GM10248 (cell line): ENCODE data around the gene ETS1.

Experiments
- CTCF ChIA-PET: fragments of 300-600 bp; sonication (Branson Sonifier 250); formaldehyde crosslinking; extraction: SDS; loops from one replicate; lab custom pipeline; 2021; ENCODE audit warnings: antibody characterized with exemption; lab: Yijun Ruan, JAX
- POLR2A ChIA-PET: fragments of 350-650 bp; sonication (Branson Sonifier 250); formaldehyde crosslinking; extraction: SDS; loops from one replicate; lab custom pipeline; 2020; ENCODE audit warnings: antibody characterized with exemption; lab: Yijun Ruan, JAX
- DNase-seq: peaks from one replicate; pipeline ENCODE4 v3.0.0; 2012; ENCODE audit errors: extremely low spot score
- TF ChIP-seq, protein P1 (sequence below): IDR thresholded peaks from 2 replicates; pipeline ENCODE4 v1.5.1; 2012; ENCODE audit warnings: mild to moderate bottlenecking, low read depth; ENCODE audit errors: extremely low read depth, missing control alignments, control extremely low read depth

ETS1 gene

DNA sequence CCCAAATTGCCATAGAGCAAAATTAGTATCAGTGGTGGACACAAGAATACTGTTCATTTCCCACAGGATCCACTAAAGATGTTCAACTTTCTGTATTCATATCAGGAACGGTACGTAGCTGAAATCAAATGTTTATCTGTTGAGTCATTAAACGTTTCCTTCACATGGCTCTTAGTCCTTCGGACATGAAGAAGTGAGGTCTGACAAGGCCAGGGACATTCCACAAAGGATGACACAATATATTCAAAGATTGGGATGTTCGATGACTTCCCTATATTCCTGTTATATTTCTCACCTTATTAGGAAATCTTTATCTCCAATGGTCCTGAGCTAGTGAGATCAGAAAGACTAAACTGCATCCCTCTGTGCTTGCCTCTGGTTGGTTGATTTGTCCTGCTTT is 129.0 kb downstream of the ETS1 start:
- no peak for DNase-seq
- ChIA-PET CTCF (interaction anchor here (0.9 to 1.4 kb wide), 4 partner anchors 11 to 171 kb away, joined by 3 to 4 read pairs (median 4); no protein-coding TSS in a partner anchor), POLR2A (no interaction called here)
- TF ChIP-seq, protein P1, sequence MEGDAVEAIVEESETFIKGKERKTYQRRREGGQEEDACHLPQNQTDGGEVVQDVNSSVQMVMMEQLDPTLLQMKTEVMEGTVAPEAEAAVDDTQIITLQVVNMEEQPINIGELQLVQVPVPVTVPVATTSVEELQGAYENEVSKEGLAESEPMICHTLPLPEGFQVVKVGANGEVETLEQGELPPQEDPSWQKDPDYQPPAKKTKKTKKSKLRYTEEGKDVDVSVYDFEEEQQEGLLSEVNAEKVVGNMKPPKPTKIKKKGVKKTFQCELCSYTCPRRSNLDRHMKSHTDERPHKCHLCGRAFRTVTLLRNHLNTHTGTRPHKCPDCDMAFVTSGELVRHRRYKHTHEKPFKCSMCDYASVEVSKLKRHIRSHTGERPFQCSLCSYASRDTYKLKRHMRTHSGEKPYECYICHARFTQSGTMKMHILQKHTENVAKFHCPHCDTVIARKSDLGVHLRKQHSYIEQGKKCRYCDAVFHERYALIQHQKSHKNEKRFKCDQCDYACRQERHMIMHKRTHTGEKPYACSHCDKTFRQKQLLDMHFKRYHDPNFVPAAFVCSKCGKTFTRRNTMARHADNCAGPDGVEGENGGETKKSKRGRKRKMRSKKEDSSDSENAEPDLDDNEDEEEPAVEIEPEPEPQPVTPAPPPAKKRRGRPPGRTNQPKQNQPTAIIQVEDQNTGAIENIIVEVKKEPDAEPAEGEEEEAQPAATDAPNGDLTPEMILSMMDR: no peak

DNA sequence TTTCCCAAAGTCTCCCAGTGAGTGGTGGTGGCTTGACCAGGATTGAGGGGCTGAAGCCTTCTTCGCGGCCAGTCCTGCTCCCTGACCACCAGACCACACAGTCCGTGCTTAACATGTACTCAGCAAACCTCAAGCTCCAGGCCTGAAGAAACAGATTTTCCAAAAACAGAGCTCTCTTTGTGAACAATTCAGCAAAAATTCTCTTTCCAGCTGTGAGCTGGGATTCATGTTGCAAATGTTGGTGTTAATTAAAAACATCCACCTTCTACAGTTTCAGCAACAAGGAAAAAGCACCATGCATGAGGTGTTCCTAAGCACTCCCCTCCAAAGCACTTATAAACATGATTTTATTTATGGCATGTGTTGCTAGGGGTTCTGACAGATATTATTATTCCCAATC is 129.5 kb downstream of the ETS1 start:
- POLR2A ChIA-PET: no interaction called here
- TF ChIP-seq, protein P1: no peak
- CTCF ChIA-PET: interaction anchor here (0.9 to 1.5 kb wide), 5 partner anchors 10 to 172 kb away, joined by 3 to 4 read pairs (median 3); no protein-coding TSS in a partner anchor
- no peak for DNase-seq

DNA sequence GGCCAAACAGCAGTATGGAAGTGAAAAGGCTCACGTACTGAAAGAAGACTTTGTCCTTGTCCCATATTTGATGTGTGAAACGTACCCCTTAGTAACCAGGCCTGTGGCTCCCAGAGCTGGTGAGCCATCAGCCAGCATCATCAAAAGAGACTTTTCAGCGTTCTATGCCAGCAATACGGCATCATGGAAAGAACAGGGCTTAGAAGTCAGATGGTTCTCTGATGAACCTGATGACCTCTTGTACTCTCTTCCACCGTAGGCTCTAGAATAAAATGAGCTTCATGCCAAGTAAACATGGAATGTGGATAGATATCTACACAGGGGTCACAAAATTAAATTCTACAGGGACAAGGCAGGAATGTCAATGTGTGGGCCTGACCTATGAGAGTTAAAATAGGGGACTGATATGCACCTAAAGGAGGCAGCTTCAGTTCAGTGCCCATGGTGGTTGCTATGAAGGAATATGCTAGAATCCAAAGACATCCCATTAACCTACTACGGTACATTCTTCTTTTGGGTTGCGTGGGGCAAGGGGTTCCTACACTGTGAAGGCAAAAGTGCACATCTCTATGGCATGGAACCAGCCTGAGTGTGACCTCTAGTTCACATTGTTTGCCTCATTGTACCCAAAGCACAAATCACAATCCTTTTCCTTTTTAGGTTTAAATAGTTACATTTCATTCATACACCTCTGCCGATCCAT is 130.6 kb downstream of the ETS1 start:
- CTCF ChIA-PET: interaction anchor here (0.9 to 1.5 kb wide), 5 partner anchors 9 to 167 kb away, joined by 3 to 4 read pairs (median 3); no protein-coding TSS in a partner anchor
- POLR2A ChIA-PET: no interaction called here
- TF ChIP-seq, protein P1: no peak
- DNase-seq: no peak

DNA sequence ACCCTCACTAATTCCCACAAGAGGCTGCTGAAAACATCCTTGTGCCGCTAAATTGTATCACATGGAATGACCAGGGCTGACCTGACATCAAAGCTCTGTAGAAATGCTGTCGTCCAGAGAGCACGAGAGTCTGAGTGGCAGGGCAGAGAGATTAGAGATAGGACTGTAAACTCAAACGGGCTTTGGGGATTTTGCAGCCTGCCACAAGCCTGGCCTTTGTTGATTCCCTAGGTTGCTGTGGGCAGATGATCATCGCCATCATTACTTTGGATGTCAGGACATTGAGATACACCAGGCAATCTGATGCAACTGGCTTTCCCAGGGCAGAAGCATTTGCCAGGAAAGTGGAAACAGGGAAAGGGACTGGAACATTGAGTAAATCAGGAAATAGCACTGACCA is 131.6 kb downstream of the ETS1 start:
- DNase-seq: no peak
- CTCF ChIA-PET: interaction anchor here (0.9 kb wide), 1 partner anchor 165 kb away, joined by 4 read pairs; no protein-coding TSS in a partner anchor
- TF ChIP-seq, protein P1: no peak
- POLR2A ChIA-PET: no interaction called here

DNA sequence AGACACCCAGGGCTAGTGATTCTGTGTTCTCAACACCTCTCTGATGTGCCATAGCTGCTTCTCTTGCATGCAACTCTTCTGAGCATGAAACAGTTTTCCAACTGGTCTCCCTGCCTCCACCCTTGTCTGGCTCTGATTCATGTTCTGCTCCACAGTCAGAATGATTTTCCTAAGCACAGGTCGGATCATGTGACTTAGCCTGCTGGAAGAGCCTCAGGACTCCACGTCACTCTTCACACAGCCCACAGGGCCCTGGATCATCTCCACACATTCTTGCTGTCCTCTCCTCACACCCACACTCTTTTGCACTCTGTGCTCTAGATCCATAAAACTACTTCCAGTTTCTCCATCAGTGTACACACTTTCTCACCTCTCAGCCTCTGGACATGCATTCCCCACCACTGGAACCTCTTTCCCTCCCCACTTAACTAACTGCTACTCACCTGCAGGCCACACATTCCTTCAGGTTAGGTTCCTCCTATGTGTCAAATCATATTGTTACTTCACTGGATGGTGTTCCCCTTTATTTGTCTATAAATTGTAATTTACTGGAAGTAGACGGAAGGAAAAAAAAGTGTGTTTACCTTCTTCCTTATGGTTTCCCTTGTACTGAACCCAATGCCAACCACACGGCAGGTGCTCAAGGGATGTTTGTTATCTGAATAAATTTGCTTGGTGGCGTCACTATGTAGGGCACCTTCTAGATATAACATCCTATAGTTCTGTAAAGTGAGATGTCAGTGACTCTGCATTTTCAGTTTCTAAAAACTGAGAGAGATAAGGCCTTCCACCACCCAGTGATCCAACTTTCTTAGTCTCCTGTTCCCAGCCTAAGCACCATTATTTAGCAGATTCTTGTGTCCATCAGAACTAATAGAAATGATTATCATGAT is 133.7 kb downstream of the ETS1 start:
- CTCF ChIA-PET: interaction anchor here (1.0 to 2.1 kb wide), 2 partner anchors 15 to 112 kb away, joined by 3 to 6 read pairs; no protein-coding TSS in a partner anchor
- TF ChIP-seq, protein P1: no peak
- DNase-seq: no peak
- POLR2A ChIA-PET: no interaction called here
